ENCODE results near the gene DBX1. TPM values are rescaled to one million over a fixed set of nuclear protein-coding genes. Genes with fewer than 3 reads are reported as not detected.

Gene DBX1
- polyA plus RNA-seq, 2 of the 4 experiments (the other 2 are of a cell fraction), result not detected

- peak; percentile 63 for FAIRE-seq
- peak; percentile 80 for TF ChIP-seq JUNB (IDR thresholded peaks at IDR 0.05)
- peak in 1 of 2 experiments; percentile 15; a peak in 1 of 5 replicates for TF ChIP-seq EP300 (IDR thresholded peaks at IDR 0.05)
- no peak for TF ChIP-seq MAZ (IDR thresholded peaks at IDR 0.05; ENCODE audit: borderline replicate concordance, low read depth, low read length)
- TF ChIP-seq NPAS2 (CRISPR knock-in tag; IDR thresholded peaks at IDR 0.05; ENCODE audit: borderline replicate concordance), result peak; percentile 69; the same call in 1 of the 2 replicates
- peak; percentile 73 for TF ChIP-seq FOSL2 (IDR thresholded peaks at IDR 0.05)
- peak; percentile 92 for TF ChIP-seq FOSL2 (CRISPR knock-in tag; IDR thresholded peaks at IDR 0.05)
- TF ChIP-seq ESRRA (IDR thresholded peaks at IDR 0.05; ENCODE audit: borderline replicate concordance, low read length), result no peak
- no peak for TF ChIP-seq ZNF302 (CRISPR knock-in tag; IDR thresholded peaks at IDR 0.05)
- TF ChIP-seq TFCP2L1 (CRISPR knock-in tag; IDR thresholded peaks at IDR 0.05), result no peak
- TF ChIP-seq JUN (IDR thresholded peaks at IDR 0.05), result peak; percentile 61 to 65; a peak in 2 of 5 replicates
- TF ChIP-seq RAD21 (conservative IDR thresholded peaks at IDR 0.05 in 1 of 2, IDR thresholded peaks at IDR 0.05 in 1 of 2), result peak in 1 of 2 experiments; percentile 19; a peak in 1 of 5 replicates
- no peak for TF ChIP-seq CTCF (IDR thresholded peaks at IDR 0.05)
- peak; percentile 94 for TF ChIP-seq USF2 (IDR thresholded peaks at IDR 0.05)
- peak; percentile 87 for TF ChIP-seq MAX (IDR thresholded peaks at IDR 0.05)
- TF ChIP-seq RNF2 (IDR thresholded peaks at IDR 0.05; ENCODE audit: borderline replicate concordance, low read depth), result no peak
- TF ChIP-seq SMC3 (IDR thresholded peaks at IDR 0.05), result no peak; the same call in 2 of the 3 replicates
- no peak for TF ChIP-seq ZC3H11A (IDR thresholded peaks at IDR 0.05)
- no peak for TF ChIP-seq ZFP36 (IDR thresholded peaks at IDR 0.05; ENCODE audit: borderline replicate concordance, partially characterized antibody)
- POLR2A ChIA-PET, result interaction anchor here (1.0 to 2.3 kb wide), 5 partner anchors 16 to 161 kb away, joined by 3 to 15 read pairs (median 5); no protein-coding TSS in a partner anchor
- DNase-seq (ENCODE audit: low read depth in 1 of 2, low spot score in 1 of 2), result peak; percentile 90 to 91
- peak overlapping the region; percentile 98 for H3K27ac ChIP-seq
- H3K4me3 ChIP-seq, result no peak overlapping the region
- CTCF ChIA-PET, result interaction anchor here (0.9 to 11.7 kb wide), 22 partner anchors 9 to 238 kb away, joined by 3 to 150 read pairs (median 6); no protein-coding TSS in a partner anchor
- peak; percentile 92 to 94 for ATAC-seq
- peaks cover 42% of the 10 kb centered on the region for H3K4me1 ChIP-seq
- H3K4me2 ChIP-seq, result peak overlapping the region; percentile 74
- 15% methylated on average over 15 of the region's 15 CpGs for WGBS (ENCODE audit: missing lambda C conversion rate)
- no peaks in the 10 kb centered on the region for H3K9me3 ChIP-seq
Measured at GRCh38 chr11:20112291-20113148, 47.8 kb downstream of the DBX1 start.

GRCh38 chr11:20111871-20112270 is 48.4 kb downstream of the DBX1 start:
- Histone ChIP-seq H3K4me3 (no peak overlapping the region), H3K4me1 (peaks cover 42% of the 10 kb centered on the region), H3K4me2 (peak overlapping the region; percentile 74), H3K27ac (peak overlapping the region; percentile 98), H3K9me3 (no peaks in the 10 kb centered on the region)
- CTCF ChIA-PET, result interaction anchor here (0.7 to 11.7 kb wide), 32 partner anchors 9 to 239 kb away, joined by 3 to 150 read pairs (median 6); no protein-coding TSS in a partner anchor
- FAIRE-seq, result no peak
- 12% methylated on average over 1 of the region's 1 CpG for WGBS (ENCODE audit: missing lambda C conversion rate)
- POLR2A ChIA-PET, result interaction anchor here (1.0 to 2.3 kb wide), 4 partner anchors 17 to 160 kb away, joined by 3 to 15 read pairs (median 7); no protein-coding TSS in a partner anchor
- TF ChIP-seq HOXB5 (CRISPR knock-in tag; IDR thresholded peaks at IDR 0.05) (no peak), MAFK (IDR thresholded peaks at IDR 0.05; ENCODE audit: partially characterized antibody) (no peak), BCL3 (IDR thresholded peaks at IDR 0.05) (no peak)
- DNase-seq (ENCODE audit: low read depth in 1 of 2, low spot score in 1 of 2), result no peak
- ATAC-seq, result peak; percentile 11 to 20
